HFF-Myc (cell line): ENCODE data around the gene DFFB.
A peak's percentile ranks its signal among the peaks of the same experiment; 100 is the strongest.

Source experiments
- DNase-seq: peaks from one replicate; pipeline ENCODE4 v3.0.0-alpha.2; 2011; ENCODE audit warnings: low read depth; ENCODE audit errors: extremely low read depth
- H3K4me3 ChIP-seq: replicated peaks from 2 replicates; pipeline ENCODE4 v1.5.1; 2011; ENCODE audit warnings: low read depth, mild to moderate bottlenecking, control low read depth, low read length
- TF ChIP-seq, protein P1 (sequence below): IDR thresholded peaks from 2 replicates; pipeline ENCODE4 v1.5.1; 2012; ENCODE audit warnings: mild to moderate bottlenecking, low read depth, low read length, control low read depth; ENCODE audit errors: missing control alignments

DFFB gene

DNA sequence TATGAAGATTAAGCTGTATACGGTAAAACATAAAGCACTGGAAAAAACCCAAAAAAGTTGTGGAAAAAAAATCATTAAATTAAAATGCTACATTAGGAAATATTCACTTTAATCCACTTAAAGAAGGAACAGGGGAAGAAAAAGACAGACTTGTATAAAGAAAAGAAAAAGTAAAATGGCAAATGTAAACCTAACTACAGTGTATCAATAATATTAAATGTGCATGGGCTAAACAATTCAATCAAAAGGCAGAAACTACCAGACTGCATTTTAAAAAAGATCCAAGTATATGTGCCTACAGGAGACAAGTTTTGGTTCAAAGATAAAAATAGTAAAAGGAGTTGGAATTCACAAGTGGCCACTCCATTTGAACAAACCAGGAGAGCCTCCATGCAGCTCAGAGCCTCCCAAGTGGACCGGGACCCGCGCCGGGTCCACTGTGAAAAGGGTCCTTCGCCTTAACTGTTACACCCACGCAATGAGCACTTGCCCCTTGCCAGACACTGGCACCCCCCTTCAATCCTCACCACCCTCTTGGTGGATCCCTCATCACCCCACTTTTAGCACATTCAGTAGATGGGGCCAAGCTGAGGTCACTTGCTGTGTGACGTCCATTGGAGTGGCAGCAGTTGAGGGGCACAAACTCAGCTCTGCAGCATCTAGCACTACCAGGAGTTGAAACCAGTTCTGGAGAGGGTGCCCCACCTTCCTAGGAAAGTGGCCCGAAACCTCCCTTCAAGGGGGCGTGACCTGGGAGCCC lies 41.9 kb downstream of the DFFB start:
- DNase-seq = no peak
- TF ChIP-seq, protein P1, sequence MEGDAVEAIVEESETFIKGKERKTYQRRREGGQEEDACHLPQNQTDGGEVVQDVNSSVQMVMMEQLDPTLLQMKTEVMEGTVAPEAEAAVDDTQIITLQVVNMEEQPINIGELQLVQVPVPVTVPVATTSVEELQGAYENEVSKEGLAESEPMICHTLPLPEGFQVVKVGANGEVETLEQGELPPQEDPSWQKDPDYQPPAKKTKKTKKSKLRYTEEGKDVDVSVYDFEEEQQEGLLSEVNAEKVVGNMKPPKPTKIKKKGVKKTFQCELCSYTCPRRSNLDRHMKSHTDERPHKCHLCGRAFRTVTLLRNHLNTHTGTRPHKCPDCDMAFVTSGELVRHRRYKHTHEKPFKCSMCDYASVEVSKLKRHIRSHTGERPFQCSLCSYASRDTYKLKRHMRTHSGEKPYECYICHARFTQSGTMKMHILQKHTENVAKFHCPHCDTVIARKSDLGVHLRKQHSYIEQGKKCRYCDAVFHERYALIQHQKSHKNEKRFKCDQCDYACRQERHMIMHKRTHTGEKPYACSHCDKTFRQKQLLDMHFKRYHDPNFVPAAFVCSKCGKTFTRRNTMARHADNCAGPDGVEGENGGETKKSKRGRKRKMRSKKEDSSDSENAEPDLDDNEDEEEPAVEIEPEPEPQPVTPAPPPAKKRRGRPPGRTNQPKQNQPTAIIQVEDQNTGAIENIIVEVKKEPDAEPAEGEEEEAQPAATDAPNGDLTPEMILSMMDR = no peak
- peak overlapping the region; percentile 71 for H3K4me3 ChIP-seq

DNA sequence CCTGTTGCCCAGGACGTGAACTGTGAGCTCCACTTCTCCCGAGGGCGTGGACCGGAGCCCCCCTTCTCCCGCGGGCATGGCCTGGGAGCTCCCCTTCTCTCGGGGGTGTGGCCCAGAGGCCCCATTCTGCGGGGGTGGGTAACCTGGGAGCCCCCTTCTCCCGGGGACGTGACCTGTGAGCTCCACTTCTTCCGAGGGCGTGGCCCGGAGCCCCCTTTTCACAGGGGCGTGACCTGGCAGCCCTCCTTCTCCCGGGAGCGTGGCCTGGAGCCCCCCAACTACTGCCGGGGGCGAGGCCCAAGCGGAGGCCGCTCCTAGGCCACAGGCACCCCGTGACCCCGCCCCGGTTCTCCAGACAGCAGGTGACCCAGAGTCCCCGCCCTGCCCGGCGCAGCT lies 42.5 kb downstream of the DFFB start:
- no peak for DNase-seq
- H3K4me3 ChIP-seq = peak overlapping the region; percentile 71
- TF ChIP-seq, protein P1 = no peak

DNA sequence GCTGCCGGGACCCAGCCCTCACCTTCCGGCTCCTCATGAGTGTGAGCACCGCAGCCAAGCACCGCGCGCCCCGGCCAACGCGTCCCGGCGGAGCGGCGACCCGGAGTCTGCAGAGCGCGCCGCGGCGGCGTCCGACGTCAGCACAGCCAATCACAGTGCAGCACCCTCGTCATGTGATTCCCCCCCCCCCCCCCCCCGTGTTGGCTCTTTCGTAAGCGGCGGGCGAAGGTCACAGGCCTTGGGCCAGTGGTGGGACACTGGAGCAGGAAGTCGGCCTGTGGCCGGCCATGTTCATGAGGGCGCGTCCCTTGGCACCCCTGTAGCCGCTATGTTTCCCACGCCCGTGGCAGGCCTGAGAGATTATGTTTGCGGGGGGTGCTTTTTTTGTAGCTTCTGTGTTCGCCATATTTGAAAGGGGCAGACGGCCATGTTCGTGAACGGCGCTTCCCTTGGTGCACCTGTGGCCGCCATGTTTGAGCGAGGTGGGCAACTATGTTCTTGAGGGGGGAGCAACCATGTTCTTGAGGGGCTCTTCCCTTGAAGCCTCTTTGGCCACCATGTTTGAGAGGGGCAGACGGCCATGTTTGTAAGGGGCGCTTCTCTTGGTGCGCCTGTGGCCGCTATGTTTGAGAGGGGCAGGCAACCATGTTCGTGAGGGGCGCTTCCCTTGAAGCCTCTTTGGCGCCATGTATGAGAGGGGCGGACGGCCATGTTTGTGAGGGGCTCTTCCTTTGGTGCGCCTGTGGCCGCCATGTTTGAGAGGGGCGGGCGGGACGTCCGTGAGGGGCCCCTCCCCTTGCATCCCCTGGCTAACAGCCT lies 43.1 kb downstream of the DFFB start, which contains the start of gene C1orf174:
TSS of gene C1orf174 (minus strand) at position 123 of the 819 bp plus-strand sequence. CDS start at position 37, 86 bp downstream.
- DNase-seq = peak; percentile 91
- H3K4me3 ChIP-seq = peak within 1 kb of the TSS; percentile 71
- TF ChIP-seq, protein P1 = no peak

DNA sequence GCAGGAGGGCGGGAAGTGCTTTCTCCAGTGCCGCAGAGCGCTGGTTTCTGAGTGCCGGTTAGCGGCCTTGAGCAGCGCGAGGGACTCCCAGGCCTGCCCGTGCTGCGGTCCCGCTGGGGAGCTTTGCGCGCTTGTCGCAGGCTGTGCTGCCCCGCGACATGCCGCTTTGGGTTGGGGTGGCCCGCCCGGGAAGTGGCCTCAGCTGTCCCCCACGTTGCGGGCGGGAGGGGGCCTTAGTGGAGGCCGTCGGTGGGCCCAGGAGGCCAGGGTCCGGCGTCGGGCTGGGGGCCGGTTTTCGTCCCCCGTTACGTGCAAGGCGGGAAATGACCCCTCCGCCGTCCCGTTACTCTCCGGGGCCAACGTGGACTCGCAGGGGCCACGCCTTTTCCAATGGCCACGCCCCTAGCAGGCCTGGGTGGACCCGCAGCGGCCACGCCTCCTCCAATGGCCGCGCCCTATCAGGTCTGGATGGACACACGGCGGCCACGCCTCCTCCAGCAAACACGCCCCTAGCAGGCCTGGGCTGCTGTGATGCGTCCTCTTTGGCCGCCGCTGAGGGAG lies 43.8 kb downstream of the DFFB start:
- DNase-seq = peak; percentile 87
- TF ChIP-seq, protein P1 = no peak
- peak overlapping the region; percentile 71 for H3K4me3 ChIP-seq

DNA sequence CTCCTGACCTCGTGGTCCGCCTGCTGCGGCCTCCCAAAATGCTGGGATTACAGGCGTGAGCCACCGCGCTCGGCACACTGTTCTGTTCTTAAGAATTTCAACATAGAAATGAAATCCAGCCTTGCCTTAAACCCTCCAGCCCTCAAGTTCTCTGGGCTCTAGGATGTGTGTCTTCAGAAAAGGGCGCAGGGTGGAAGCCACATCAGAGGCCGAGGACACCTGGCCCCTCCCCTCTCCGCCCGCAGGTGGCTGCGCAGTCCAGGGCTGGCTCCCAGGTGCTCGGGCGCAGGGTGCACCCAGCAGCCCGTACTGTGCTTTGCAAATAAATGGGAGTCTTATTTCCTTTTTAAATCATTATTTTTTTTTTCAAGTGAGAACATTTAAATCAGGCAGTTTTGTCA lies 44.8 kb downstream of the DFFB start:
- TF ChIP-seq, protein P1 = no peak
- DNase-seq = no peak
- H3K4me3 ChIP-seq = no peak overlapping the region

DNA sequence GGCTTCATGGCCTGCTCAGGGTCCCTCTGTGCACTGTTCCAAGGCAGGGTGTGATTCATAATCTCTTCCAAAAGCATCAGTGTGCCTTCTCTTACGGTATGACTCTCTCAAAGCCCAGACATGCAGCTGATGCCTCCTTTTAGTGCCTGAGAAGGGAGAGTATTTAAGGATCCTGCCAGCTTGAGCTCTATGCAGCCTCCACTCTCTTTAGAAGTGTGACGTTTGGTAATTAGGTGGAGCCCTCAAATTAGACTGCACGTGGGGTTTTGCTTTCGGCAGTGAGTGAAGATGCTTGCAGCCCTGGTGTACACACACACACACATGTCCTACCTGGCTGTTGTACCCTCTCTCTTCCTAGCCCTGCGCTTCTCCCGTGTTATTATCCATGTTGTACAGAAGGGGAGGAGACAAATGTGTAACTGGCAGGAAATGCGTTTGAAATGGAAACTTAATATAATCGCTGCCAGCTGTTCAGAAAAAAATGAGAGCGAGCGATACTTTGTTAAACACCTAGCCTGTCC lies 45.4 kb downstream of the DFFB start:
- no peak for DNase-seq
- H3K4me3 ChIP-seq = no peak overlapping the region
- TF ChIP-seq, protein P1 = no peak
